ENCODE data around the gene CABP2.

GRCh38 chr11:67551127-67551526, 27.9 kb upstream of the CABP2 start:
- TF ChIP-seq ZFP30 (CRISPR knock-in tag; IDR thresholded peaks at IDR 0.05) (no peak), ARNTL (CRISPR knock-in tag; IDR thresholded peaks at IDR 0.05; ENCODE audit: borderline replicate concordance, low read depth) (no peak), ISL1 (CRISPR knock-in tag; IDR thresholded peaks at IDR 0.05) (no peak), OSR1 (CRISPR knock-in tag; IDR thresholded peaks at IDR 0.05) (no peak), PATZ1 (CRISPR knock-in tag; IDR thresholded peaks at IDR 0.05; ENCODE audit: borderline replicate concordance) (no peak), GLIS3 (CRISPR knock-in tag; IDR thresholded peaks at IDR 0.05) (no peak), ZFP3 (CRISPR knock-in tag; IDR thresholded peaks at IDR 0.05) (no peak)
